OCI-LY7 (cell line): ENCODE results near the gene ZNF436. TPM values are rescaled to one million over a fixed set of nuclear protein-coding genes. Genes with fewer than 3 reads are reported as not detected.
A peak's percentile ranks its signal among the peaks of the same experiment; 100 is the strongest.

Source experiments
- Bru-seq: library from RNA; stranded (reverse); fragments of 400-500 nt; gene quantifications from one replicate; lab custom pipeline; 2021; lab: Mats Ljungman, UMichigan
- BruChase-seq, 2 experiments: library from RNA; stranded (reverse); fragments of 400-500 nt; gene quantifications; one replicate each; lab custom pipeline; 2021; lab: Mats Ljungman, UMichigan
- BruUV-seq: library from RNA; stranded (reverse); fragments of 400-500 nt; replicated peaks from 2 replicates; lab custom pipeline; 2021; lab: Mats Ljungman, UMichigan
- CTCF ChIA-PET: fragments of 300-600 bp; sonication (Branson Sonifier 250); formaldehyde crosslinking; loops from one replicate; lab custom pipeline; 2022; ENCODE audit warnings: antibody characterized with exemption; ENCODE audit not compliant: unreplicated experiment; lab: Charles Lee
- POLR2A ChIA-PET: fragments of 300-600 bp; sonication (Branson Sonifier 250); formaldehyde crosslinking; loops from one replicate; lab custom pipeline; 2022; ENCODE audit warnings: antibody characterized with exemption; lab: Charles Lee
- DNase-seq: peaks from one replicate; pipeline ENCODE4 v3.0.0-alpha.2; 2015; ENCODE audit warnings: low spot score
- H2AFZ ChIP-seq: fragments of 200-600 bp; sonication (generic), shearing (Covaris generic); 2 replicates; pipeline ENCODE4 v1.6.1; 2014; ENCODE audit warnings: mild to moderate bottlenecking, antibody characterized with exemption, low read length, moderate library complexity
- H3K27ac ChIP-seq: fragments of 200-600 bp; sonication (generic); 2 replicates; pipeline ENCODE4 v1.5.1; 2014; ENCODE audit warnings: mixed run types, low read depth, mild to moderate bottlenecking, moderate library complexity, low read length, inconsistent platforms; ENCODE audit not compliant: poor library complexity, severe bottlenecking
- H3K36me3 ChIP-seq: fragments of 200-600 bp; sonication (generic); 2 replicates; pipeline ENCODE4 v1.6.1; 2014; ENCODE audit warnings: mild to moderate bottlenecking, antibody characterized with exemption, low read length, moderate library complexity, mixed read lengths; ENCODE audit not compliant: insufficient read depth
- H3K4me1 ChIP-seq: fragments of 200-600 bp; sonication (generic); 2 replicates; pipeline ENCODE4 v1.5.1; 2014; ENCODE audit warnings: mild to moderate bottlenecking, low read length; ENCODE audit not compliant: insufficient read depth, poor library complexity, severe bottlenecking
- H3K4me2 ChIP-seq: fragments of 200-600 bp; sonication (generic); 2 replicates; pipeline ENCODE4 v1.6.1; 2014; ENCODE audit warnings: mild to moderate bottlenecking, low read length
- H3K4me3 ChIP-seq: fragments of 200-600 bp; sonication (generic); 2 replicates; pipeline ENCODE4 v1.5.1; 2014; ENCODE audit warnings: mild to moderate bottlenecking, low read depth, low read length; ENCODE audit not compliant: poor library complexity, severe bottlenecking
- H3K79me2 ChIP-seq: fragments of 200-600 bp; sonication (generic); 2 replicates; pipeline ENCODE4 v1.6.1; 2016; ENCODE audit warnings: low read depth, mild to moderate bottlenecking, low read length, moderate library complexity, mixed read lengths; ENCODE audit not compliant: insufficient read depth
- H3K9me2 ChIP-seq: fragments of 200-600 bp; sonication (generic); 2 replicates; pipeline ENCODE4 v1.6.1; 2016; ENCODE audit warnings: mild to moderate bottlenecking, low read length, mixed read lengths; ENCODE audit not compliant: insufficient read depth
- H3K9me3 ChIP-seq: fragments of 200-600 bp; sonication (generic); 2 replicates; pipeline ENCODE4 v1.6.1; 2014; ENCODE audit warnings: mild to moderate bottlenecking, mixed run types, low read length, mixed read lengths
- H4K20me1 ChIP-seq: fragments of 200-600 bp; sonication (generic); 2 replicates; pipeline ENCODE4 v1.6.1; 2014; ENCODE audit warnings: mild to moderate bottlenecking, antibody characterized with exemption, low read length, moderate library complexity, mixed read lengths; ENCODE audit not compliant: insufficient read depth
- EZH2phosphoT487 ChIP-seq: fragments of 200-600 bp; sonication (generic); IDR thresholded peaks from 2 replicates; pipeline ENCODE4 v1.6.1; 2018; ENCODE audit warnings: low read depth, borderline replicate concordance, mild to moderate bottlenecking, mixed run types, antibody characterized with exemption, low read length, moderate library complexity, mixed read lengths
- intact Hi-C: fragments of 100-400 bp; cut with micrococcal nuclease; formaldehyde crosslinking; loops from one replicate; pipeline ENCODE4 v1.10.0; 2022; ENCODE audit not compliant: unreplicated experiment
- long read RNA-seq: library from polyadenylated mRNA; stranded (forward); transcript quantifications from one replicate; pipeline ENCODE4 v2.0.0, GENCODE V29; 2022
- total RNA-seq, 2 experiments: library from RNA; depleted of rRNA in 1 of 2; stranded (reverse); fragments of >200 nt in 1 of 2; shearing (Covaris generic) in 1 of 2; gene quantifications; 2 replicates each; pipeline ENCODE4 v1.2.3, GENCODE V29; 2014 to 2022
- TF ChIP-seq, protein P1 (sequence below): fragments of 200-600 bp; sonication (generic); conservative IDR thresholded peaks from 2 replicates; pipeline ENCODE4 v1.5.1; 2014; ENCODE audit warnings: mild to moderate bottlenecking, antibody characterized with exemption, low read length, moderate library complexity, mixed read lengths

Gene ZNF436
- total RNA-seq (2014; rRNA removed; shearing (Covaris generic)) = 4.7 and 5.0 TPM in 2 replicates
- 6.4 and 7.6 TPM in 2 replicates for total RNA-seq (2022)
- Bru-seq, nascent RNA = percentile 54 among the genes with signal in this experiment
- BruChase-seq, experiment 1, labeled RNA remaining after a 6-hour chase = percentile 44 among the genes with signal in this experiment
- percentile 59 among the genes with signal in this experiment for BruChase-seq, experiment 2, labeled RNA remaining after a 2-hour chase
- long read RNA-seq, partial matches to known transcripts = 1 of 5 reads
- long read RNA-seq, other reads (novel, unspliced or antisense) = 0 of 5 reads

- Histone ChIP-seq H3K27ac (peak within 1 kb of the TSS; percentile 76), H3K9me3 (no peaks in the 10 kb centered on the region), H4K20me1 (no peaks in the 10 kb centered on the region), H3K4me3 (peak within 1 kb of the TSS; percentile 77), H3K4me1 (peaks cover 28% of the 10 kb centered on the region), H3K36me3 (peaks cover 3% of the 10 kb centered on the region; the same call in 1 of the 2 replicates), H3K4me2 (peak within 1 kb of the TSS; percentile 84), H3K9me2 (no peaks in the 10 kb centered on the region), H2AFZ (peak within 1 kb of the TSS; percentile 98), H3K79me2 (peaks cover 13% of the 10 kb centered on the region; the same call in 1 of the 2 replicates)
- TF ChIP-seq, protein P1, sequence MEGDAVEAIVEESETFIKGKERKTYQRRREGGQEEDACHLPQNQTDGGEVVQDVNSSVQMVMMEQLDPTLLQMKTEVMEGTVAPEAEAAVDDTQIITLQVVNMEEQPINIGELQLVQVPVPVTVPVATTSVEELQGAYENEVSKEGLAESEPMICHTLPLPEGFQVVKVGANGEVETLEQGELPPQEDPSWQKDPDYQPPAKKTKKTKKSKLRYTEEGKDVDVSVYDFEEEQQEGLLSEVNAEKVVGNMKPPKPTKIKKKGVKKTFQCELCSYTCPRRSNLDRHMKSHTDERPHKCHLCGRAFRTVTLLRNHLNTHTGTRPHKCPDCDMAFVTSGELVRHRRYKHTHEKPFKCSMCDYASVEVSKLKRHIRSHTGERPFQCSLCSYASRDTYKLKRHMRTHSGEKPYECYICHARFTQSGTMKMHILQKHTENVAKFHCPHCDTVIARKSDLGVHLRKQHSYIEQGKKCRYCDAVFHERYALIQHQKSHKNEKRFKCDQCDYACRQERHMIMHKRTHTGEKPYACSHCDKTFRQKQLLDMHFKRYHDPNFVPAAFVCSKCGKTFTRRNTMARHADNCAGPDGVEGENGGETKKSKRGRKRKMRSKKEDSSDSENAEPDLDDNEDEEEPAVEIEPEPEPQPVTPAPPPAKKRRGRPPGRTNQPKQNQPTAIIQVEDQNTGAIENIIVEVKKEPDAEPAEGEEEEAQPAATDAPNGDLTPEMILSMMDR = no peak
- TF ChIP-seq EZH2phosphoT487 = no peak
- ChIA-PET CTCF (interaction anchor here (0.7 kb wide), 1 partner anchor 25 kb away, joined by 3 read pairs; the partner anchor contains the start of gene HNRNPR), POLR2A (interaction anchor here (0.5 to 2.7 kb wide), 4 partner anchors 19 to 162 kb away, joined by 3 to 13 read pairs (median 4); partner anchors contain the start of genes E2F2 and HNRNPR)
- peak; percentile 29 for DNase-seq
- BruUV-seq = no TSS peak
- intact Hi-C loops = loop anchor here (2.0 to 10.0 kb wide), 3 partner anchors 35 to 535 kb away; no protein-coding TSS in a partner anchor
Measured at GRCh38 chr1:23369335-23370013, at the start of gene ZNF436. Gene ZNF436, minus strand, starts transcription at chr1:23369836. Its CDS starts 1,831 bp downstream, at chr1:23368005.

- Histone ChIP-seq H2AFZ (no peak overlapping the region), H3K27ac (no peak overlapping the region), H3K4me1 (no peaks in the 10 kb centered on the region), H4K20me1 (no peaks in the 10 kb centered on the region), H3K9me3 (no peaks in the 10 kb centered on the region), H3K4me2 (no peak overlapping the region), H3K79me2 (no peaks in the 10 kb centered on the region), H3K36me3 (no peaks in the 10 kb centered on the region), H3K4me3 (no peak overlapping the region), H3K9me2 (no peaks in the 10 kb centered on the region)
- ChIA-PET CTCF (no interaction called here), POLR2A (no interaction called here)
- intact Hi-C loops = no loop called here
- DNase-seq = no peak
- no peak for TF ChIP-seq EZH2phosphoT487
- TF ChIP-seq, protein P1 = no peak
- BruUV-seq = no TSS peak
Measured at GRCh38 chr1:23419180-23419579, 49.5 kb upstream of the ZNF436 start.
